Thyroid gland (tissue), 4 donors: ENCODE measurements around the gene ARHGAP10. TPM values are rescaled to one million over a fixed set of nuclear protein-coding genes. Genes with fewer than 3 reads are reported as not detected.

Experiments used
- DNase-seq, 2 donors: peaks; one replicate each; pipeline ENCODE4 v3.0.0-alpha.2; 2019
- H3K27ac ChIP-seq, 3 donors: fragments of 200-600 bp; sonication (generic); 1 replicate in 2 of 3; 2 replicates in 1 of 3; pipeline ENCODE4 v1.5.1; 2016 to 2019; ENCODE audit warnings: mild to moderate bottlenecking in 1 of 3, moderate library complexity in 1 of 3
- H3K27me3 ChIP-seq: fragments of 200-600 bp; sonication (generic); one replicate; pipeline ENCODE4 v1.5.1; 2019
- H3K36me3 ChIP-seq, 2 donors: fragments of 200-600 bp; sonication (generic); one replicate each; pipeline ENCODE4 v1.5.1; 2016 to 2019
- H3K4me1 ChIP-seq, 2 donors: fragments of 200-600 bp; sonication (generic); one replicate each; pipeline ENCODE4 v1.5.1; 2017 to 2019
- H3K4me3 ChIP-seq, 3 donors: fragments of 200-600 bp; sonication (generic); replicated peaks in 1 of 3; 1 replicate in 2 of 3; 2 replicates in 1 of 3; pipeline ENCODE4 v1.5.1; 2016; ENCODE audit warnings: mild to moderate bottlenecking in 1 of 3
- H3K9me3 ChIP-seq: fragments of 200-600 bp; sonication (generic); one replicate; pipeline ENCODE4 v1.5.1; 2017
- CTCF ChIP-seq, 6 experiments: fragments of 200-600 bp in 3 of 6; fragments of 450-650 bp in 3 of 6; sonication (generic) in 3 of 6; IDR thresholded peaks; one replicate each; pipeline ENCODE4 v1.5.1; 2016 to 2019; ENCODE audit warnings: antibody characterized with exemption in 6 of 6, mild to moderate bottlenecking in 2 of 6, inconsistent platforms in 1 of 6, moderate library complexity in 1 of 6
- POLR2A ChIP-seq, 2 donors: fragments of 450-650 bp; IDR thresholded peaks; one replicate each; pipeline ENCODE4 v1.6.1; 2017; ENCODE audit warnings: antibody characterized with exemption in 2 of 2, mild to moderate bottlenecking in 2 of 2, moderate library complexity in 1 of 2
- WGBS, 2 donors: methylation state at CpG; one replicate each; pipeline ENCODE4 v1.1.5; 2017; 5-methylcytosine and 5-hydroxymethylcytosine counted together
- intact Hi-C: fragments of 100-400 bp; cut with DNase I; formaldehyde crosslinking; loops from one replicate; pipeline ENCODE4 v1.15.1; 2023
- total RNA-seq, 4 donors: library from RNA; depleted of rRNA; stranded (reverse); fragments of >200 nt; gene quantifications; one replicate each; pipeline ENCODE4 v1.2.3, GENCODE V29; 2016

ARHGAP10 gene
- total RNA-seq, 4 donors from 2014 or later: 39.5 to 78.4 (median 42.0) TPM

DNA sequence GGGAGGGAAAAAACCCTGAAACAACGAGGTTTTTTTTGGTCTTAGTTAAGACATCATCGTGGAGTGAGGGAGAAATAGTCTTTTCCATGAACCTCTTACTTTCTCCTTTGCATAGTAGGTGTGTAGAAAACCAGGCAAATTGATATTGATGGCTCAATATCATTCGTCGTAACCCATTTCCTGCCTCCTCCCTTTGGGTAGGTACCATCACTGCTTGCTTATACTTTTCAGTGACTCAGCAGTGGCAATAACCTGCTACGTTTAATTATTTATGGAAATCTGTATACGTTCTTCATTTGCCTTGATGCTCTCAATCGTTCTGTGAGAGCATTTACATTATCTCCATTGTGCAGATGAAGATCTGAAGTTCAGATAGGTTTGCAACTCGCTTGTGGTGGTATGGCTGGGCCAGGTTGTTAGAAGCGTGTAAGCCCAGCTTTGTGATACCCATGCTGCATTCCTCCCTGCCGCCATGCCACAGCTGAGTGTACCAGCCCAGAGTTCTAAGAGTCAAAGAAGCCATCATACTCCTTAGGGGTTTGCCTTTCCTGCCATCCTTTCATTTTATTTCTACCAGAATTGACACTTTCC lies 212.9 kb downstream of the ARHGAP10 start:
- DNase-seq: no peak
- peaks cover 0 to 4% of the 10 kb centered on the region in 2 donors for H3K36me3 ChIP-seq
- no peaks in the 10 kb centered on the region for H3K27me3 ChIP-seq
- H3K27ac ChIP-seq: no peak overlapping the region
- peaks cover 27 to 28% of the 10 kb centered on the region in 2 donors for H3K4me1 ChIP-seq
- WGBS, 2 donors: 96 to 97% methylated on average over 10 of the region's 10 CpGs
- no peak overlapping the region for H3K4me3 ChIP-seq
- intact Hi-C loops: no loop called here
- H3K9me3 ChIP-seq: no peaks in the 10 kb centered on the region
- no peak for TF ChIP-seq CTCF (IDR thresholded peaks at IDR 0.05)
- no peak for TF ChIP-seq POLR2A (IDR thresholded peaks at IDR 0.05)

DNA sequence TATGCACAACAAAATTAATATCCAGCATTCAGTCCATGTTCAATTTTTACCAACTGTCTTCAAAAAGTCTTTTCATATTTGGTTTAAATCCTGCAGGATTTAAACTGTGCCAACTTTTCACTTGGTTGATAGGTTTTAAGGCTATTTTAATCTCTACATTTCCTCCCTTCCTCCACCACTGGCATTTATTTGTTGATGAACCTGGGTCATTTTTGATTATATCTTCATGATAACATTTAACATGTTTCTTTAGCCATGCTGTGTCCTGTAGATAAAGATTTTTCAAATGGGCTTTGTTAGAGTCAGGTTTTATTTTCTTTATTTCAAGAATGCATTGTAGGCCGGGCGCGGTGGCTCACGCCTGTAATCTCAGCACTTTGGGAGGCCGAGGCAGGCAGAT lies 216.4 kb downstream of the ARHGAP10 start:
- TF ChIP-seq CTCF (IDR thresholded peaks at IDR 0.05) (no peak), POLR2A (IDR thresholded peaks at IDR 0.05) (no peak)
- DNase-seq: no peak
- Histone ChIP-seq H3K27me3 (no peaks in the 10 kb centered on the region), H3K9me3 (no peaks in the 10 kb centered on the region), H3K36me3 (peaks cover 0 to 4% of the 10 kb centered on the region in 2 donors), H3K4me1 (peaks cover 0 to 13% of the 10 kb centered on the region in 2 donors), H3K4me3 (no peak overlapping the region), H3K27ac (no peak overlapping the region)
- intact Hi-C loops: no loop called here
- 90 to 96% methylated on average over 5 of the region's 5 CpGs for WGBS, 2 donors

- no peak overlapping the region for H3K27ac ChIP-seq
- intact Hi-C loops: no loop called here
- 100% methylated on average over 1 of the region's 1 CpG for WGBS, 2 donors
- TF ChIP-seq CTCF (IDR thresholded peaks at IDR 0.05): no peak
- TF ChIP-seq POLR2A (IDR thresholded peaks at IDR 0.05): no peak
- DNase-seq: no peak
- no peaks in the 10 kb centered on the region for H3K27me3 ChIP-seq
- H3K9me3 ChIP-seq: no peaks in the 10 kb centered on the region
- H3K4me1 ChIP-seq: peaks cover 0 to 10% of the 10 kb centered on the region in 2 donors
- H3K4me3 ChIP-seq: no peak overlapping the region
- H3K36me3 ChIP-seq: peaks cover 0 to 4% of the 10 kb centered on the region in 2 donors
Measured at GRCh38 chr4:147950261-147950660, 218.4 kb downstream of the ARHGAP10 start.

DNA sequence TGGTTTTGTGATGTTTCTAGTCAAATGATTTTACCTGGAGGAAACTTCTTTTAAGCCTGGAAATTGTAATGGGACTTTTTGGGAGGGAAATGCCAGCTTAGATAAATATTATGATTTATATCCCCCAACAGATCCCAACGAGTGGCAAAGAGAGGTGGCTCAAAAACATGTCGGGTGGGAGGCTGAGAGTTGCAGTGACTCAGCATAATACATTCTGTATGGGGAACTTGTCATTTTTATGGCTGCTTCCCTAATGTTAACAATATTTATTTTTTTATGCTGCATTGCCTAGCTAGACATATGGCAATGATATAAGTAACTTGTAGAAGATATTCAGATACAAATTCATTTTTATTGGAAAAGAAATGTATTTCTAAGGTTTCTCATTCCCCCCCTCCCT lies 219.0 kb downstream of the ARHGAP10 start:
- Histone ChIP-seq H3K36me3 (peaks cover 0 to 4% of the 10 kb centered on the region in 2 donors), H3K4me1 (peaks cover 0 to 14% of the 10 kb centered on the region in 2 donors), H3K27ac (no peak overlapping the region), H3K4me3 (no peak overlapping the region), H3K27me3 (no peaks in the 10 kb centered on the region), H3K9me3 (no peaks in the 10 kb centered on the region)
- intact Hi-C loops: no loop called here
- no peak for DNase-seq
- WGBS, 2 donors: 60 to 63% methylated on average over 2 of the region's 2 CpGs
- TF ChIP-seq POLR2A (IDR thresholded peaks at IDR 0.05): no peak
- no peak for TF ChIP-seq CTCF (IDR thresholded peaks at IDR 0.05)

- Histone ChIP-seq H3K27me3 (no peaks in the 10 kb centered on the region), H3K4me1 (peaks cover 16 to 23% of the 10 kb centered on the region in 2 donors), H3K27ac (no peak overlapping the region), H3K4me3 (no peak overlapping the region), H3K9me3 (no peaks in the 10 kb centered on the region), H3K36me3 (no peaks in the 10 kb centered on the region)
- WGBS, 2 donors: 95 to 98% methylated on average over 2 of the region's 2 CpGs
- intact Hi-C loops: no loop called here
- no peak for DNase-seq
- TF ChIP-seq CTCF (IDR thresholded peaks at IDR 0.05) (no peak), POLR2A (IDR thresholded peaks at IDR 0.05) (no peak)
Measured at GRCh38 chr4:147954850-147955249, 223.0 kb downstream of the ARHGAP10 start.
